Femur (tissue), 1 donor: ENCODE data around the gene PTGER2.
A peak's percentile ranks its signal among the peaks of the same experiment; 100 is the strongest.

Experiments
- DNase-seq: peaks from one replicate; pipeline ENCODE4 v3.0.0-alpha.2; 2017

The PTGER2 gene, protein sequence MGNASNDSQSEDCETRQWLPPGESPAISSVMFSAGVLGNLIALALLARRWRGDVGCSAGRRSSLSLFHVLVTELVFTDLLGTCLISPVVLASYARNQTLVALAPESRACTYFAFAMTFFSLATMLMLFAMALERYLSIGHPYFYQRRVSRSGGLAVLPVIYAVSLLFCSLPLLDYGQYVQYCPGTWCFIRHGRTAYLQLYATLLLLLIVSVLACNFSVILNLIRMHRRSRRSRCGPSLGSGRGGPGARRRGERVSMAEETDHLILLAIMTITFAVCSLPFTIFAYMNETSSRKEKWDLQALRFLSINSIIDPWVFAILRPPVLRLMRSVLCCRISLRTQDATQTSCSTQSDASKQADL

GRCh38 chr14:52313903-52314594, at the start of gene PTGER2:
Gene PTGER2, plus strand, starts transcription at chr14:52314312. Its CDS starts 237 bp downstream, at chr14:52314549.
- peak; percentile 88 for DNase-seq

DNA sequence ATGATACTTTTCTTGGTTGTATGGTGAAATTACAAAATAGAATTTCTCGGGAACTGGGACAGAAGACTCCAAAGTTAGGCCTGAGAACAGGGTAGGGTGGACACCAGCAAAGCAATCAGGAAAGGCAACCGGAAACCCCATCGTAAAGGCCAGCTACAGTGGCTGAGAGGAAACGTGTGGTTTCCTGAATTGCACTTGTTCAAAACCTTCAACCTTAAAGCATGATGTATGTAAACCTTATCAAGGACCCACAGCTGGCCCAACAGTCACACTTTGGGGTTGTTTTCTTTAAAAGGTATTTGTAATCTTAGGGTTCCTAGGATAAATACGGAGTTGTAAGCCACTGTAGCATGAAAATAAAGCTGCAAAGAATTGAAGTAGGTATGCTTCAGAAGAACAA, 48.9 kb upstream of the PTGER2 start:
- no peak for DNase-seq

DNA sequence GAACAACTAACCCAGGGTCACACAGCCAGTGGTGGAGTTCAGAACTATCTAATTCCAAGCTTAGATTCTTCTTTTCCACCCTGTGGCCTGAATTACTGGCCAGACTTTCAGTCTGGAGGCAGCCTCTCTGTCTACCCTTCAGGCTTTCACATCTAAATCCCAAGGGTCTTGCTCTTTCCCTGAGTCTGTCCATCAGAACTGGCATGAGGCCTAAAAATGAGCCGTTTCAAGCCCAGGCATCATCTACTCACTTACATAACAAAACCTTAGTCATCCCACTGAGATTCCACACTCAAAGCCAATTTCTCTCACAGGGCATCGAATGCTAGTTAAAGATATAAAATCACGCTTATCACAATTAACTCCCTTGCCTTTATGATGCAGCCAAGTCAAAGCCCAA, 47.9 kb upstream of the PTGER2 start:
- DNase-seq: no peak

- DNase-seq: no peak
Observed at GRCh38 chr14:52266782-52267181, 47.3 kb upstream of the PTGER2 start.

DNA sequence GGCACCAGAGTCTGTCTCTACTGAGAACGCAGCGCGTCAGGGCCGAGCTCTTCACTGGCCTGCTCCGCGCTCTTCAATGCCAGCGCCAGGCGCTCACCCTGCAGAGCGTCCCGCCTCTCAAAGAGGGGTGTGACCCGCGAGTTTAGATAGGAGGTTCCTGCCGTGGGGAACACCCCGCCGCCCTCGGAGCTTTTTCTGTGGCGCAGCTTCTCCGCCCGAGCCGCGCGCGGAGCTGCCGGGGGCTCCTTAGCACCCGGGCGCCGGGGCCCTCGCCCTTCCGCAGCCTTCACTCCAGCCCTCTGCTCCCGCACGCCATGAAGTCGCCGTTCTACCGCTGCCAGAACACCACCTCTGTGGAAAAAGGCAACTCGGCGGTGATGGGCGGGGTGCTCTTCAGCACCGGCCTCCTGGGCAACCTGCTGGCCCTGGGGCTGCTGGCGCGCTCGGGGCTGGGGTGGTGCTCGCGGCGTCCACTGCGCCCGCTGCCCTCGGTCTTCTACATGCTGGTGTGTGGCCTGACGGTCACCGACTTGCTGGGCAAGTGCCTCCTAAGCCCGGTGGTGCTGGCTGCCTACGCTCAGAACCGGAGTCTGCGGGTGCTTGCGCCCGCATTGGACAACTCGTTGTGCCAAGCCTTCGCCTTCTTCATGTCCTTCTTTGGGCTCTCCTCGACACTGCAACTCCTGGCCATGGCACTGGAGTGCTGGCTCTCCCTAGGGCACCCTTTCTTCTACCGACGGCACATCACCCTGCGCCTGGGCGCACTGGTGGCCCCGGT, 46.4 kb upstream of the PTGER2 start, which contains the start of gene PTGDR:
Gene PTGDR, plus strand, starts transcription at position 198 of the 778 bp plus-strand sequence. Its CDS starts 117 bp downstream, at position 315.
- DNase-seq: no peak

- no peak for DNase-seq
Observed at GRCh38 chr14:52268279-52269061, 45.6 kb upstream of the PTGER2 start.

GRCh38 chr14:52269100-52269499, 45.0 kb upstream of the PTGER2 start:
- DNase-seq: no peak

DNA sequence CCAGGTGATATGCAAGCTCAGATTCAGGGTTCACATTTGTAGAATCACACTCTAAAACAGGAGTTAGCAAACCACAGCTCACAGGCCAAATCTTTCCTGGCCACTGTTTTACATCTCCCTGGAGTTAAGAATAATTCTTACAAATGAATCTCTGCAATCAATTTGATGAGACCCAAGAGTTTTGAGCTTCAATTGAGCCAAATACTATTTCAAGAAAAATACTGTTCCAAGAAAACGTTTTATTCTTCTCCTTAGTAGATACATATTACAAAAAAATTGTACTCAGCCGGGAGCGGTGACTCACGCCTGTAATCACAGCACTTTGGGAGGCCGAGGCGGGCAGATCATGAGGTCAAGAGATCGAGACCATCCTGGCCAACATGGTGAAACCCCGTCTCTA, 44.1 kb upstream of the PTGER2 start:
- DNase-seq: no peak

DNA sequence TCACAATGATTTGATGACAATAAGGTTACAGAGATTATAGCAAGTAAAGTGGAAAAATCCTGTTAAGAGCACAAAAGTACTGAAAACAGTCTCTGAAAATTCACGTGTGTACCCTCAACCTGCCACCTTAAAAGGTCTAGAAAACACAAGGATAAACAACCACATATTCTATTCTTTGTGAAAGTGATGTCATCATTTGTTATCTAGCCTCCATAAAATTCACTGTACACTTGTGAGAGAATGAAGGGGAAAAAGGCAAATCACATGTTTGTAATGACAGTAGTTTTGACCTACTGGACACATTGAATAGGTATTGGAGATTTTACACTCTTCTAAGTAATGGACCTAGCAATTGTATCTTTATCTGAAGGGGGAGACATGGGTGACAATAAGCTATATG, 42.6 kb upstream of the PTGER2 start:
- DNase-seq: no peak

DNA sequence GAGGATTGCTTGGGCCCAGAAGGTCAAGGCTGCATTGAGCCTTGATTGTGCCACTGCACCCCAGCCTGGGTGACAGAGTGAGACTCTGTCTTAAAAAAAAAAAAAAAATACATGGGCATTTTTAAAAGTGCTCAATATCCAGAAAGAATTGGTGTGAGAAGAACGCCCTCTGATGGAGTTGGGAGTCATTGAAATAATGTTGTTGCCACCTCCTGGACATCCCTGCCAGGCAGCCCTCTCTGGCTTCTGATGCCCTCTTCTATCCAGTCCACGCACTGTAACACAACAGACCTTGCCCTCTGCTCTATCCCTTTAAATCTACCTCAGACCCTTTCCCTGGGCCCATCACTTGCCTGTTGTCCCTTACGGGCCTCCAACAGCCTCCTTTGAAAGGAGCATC, 41.7 kb upstream of the PTGER2 start:
- DNase-seq: no peak

GRCh38 chr14:52275372-52275771, 38.7 kb upstream of the PTGER2 start:
- DNase-seq: no peak

DNA sequence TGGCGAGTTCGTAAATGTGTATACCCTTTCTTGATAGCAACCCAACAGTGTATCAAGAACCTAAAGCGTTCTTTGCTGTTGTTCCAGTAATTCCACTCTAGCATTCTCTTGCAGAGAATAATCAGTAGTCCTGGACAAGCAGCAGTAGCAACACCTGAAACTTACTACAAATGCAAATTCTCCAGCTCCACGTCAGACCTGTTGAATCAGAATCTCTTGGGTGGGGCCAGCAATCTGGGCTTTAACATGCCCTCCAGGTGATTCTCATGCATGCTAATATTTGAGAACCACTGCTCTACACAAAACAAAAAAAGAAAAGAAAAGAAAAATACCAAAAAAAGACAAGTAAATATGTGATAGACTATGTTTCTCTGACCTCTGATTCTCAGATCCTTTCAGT, 36.6 kb upstream of the PTGER2 start:
- no peak for DNase-seq

GRCh38 chr14:52279408-52279807, 34.7 kb upstream of the PTGER2 start:
- no peak for DNase-seq

DNA sequence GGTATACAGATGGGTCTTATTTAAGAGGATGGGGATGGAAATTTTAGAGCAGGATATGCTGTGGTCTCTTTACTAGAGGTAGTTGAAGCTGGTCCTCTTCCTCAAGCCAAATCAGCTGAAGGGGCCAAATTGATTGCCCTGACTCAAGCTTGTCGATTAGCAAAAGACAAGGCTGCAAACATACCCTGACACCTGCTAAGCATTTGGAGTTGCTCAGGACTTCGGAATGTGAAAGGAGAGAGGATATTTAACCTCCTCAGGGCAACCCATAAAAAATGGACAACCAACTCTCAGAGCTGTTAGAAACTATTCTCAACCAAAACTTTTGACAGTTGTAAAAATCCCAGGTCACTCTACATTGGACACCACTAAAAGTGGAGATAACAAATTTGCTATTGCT, 31.0 kb upstream of the PTGER2 start:
- no peak for DNase-seq

DNA sequence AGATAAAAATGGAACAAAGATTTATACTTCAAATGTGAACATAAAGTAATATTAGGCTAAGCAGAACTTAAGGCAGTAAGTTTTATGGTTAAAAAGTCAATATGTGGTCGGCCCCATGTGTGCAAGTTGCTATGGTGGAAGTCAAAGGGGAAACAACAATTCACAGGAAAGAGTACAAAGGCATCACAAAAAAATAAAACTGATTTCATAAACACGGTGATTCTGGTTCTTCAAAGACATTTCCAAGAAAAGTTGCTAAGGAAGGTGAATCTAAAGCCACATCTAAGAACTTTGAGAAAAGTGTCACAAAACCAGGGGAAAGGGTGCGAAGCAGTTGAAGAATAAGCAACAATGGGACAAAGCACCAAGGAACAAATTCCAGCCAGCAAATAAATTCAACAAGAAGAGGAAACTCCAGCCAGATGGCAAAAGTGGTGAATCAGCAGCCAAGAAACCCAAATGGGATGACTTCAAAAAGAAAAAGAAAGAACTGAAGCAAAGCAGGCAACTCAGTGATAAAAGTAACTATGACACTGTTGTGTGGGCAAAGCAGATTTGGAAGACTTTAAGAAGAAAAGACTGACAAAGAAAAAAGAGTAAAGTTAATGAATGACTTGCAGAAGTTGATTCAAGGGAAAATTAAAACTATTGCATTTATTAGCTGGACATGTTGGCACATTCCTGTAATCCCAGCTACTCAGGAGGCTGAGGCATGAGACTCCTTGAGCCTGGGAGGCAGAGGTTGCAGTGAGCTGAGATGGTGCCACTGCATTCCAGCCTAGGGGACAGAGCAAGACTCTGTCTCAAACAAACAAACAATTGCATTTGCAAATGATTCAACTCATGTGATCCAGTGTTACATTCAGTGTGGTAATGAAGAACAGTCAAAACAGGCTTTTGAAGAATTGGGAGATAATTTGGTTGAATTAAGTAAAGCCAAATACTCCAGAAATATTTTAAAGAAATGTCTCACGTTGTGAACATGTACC, 27.2 kb upstream of the PTGER2 start:
- no peak for DNase-seq

- DNase-seq: no peak
Observed at GRCh38 chr14:52296378-52296777, 17.7 kb upstream of the PTGER2 start.

DNA sequence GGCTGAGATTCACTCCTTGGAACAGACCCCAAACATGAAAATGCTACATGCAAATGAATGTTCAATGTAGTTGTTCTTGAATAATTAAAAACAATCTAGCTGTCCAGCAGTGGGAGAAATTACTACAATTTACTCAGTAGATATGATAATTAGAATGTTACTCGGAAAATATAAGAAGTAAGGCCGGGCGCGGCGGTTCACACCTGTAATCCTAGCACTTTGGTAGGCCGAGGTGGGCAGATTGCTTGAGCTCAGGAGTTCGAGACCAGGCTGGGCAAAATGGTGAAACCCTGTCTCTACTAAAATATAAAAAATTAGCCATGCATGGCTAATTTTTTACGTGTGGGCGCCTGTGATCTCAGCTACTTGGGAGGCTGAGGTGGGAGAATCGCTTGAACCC, 15.3 kb upstream of the PTGER2 start:
- no peak for DNase-seq

GRCh38 chr14:52299692-52300278, 14.3 kb upstream of the PTGER2 start:
- no peak for DNase-seq

DNA sequence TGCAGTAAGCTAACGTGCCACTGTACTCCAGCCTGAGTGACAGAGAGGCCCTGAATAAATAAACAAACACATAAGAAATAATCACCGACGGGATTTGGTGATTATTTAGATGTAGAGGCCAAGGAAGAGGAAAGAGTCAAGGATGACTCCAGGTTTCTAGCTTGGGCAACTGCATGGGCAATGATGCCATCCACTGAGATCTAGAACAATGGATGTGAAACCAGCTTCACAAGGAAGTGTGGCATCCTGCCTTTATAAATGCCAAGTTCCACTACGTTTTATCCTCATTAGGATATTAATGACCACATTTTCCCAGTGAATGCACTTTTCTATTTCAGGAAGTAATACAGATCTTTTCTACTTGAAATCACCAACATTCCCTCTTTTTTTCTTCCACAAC, 10.9 kb upstream of the PTGER2 start:
- DNase-seq: no peak

- no peak for DNase-seq
Observed at GRCh38 chr14:52304248-52304904, 9.7 kb upstream of the PTGER2 start.

GRCh38 chr14:52305014-52305413, 9.1 kb upstream of the PTGER2 start:
- no peak for DNase-seq
